Measurements from ENCODE around the gene SRPK1. TPM values are rescaled to one million over a fixed set of nuclear protein-coding genes. Genes with fewer than 3 reads are reported as not detected.
"Not testable (repeated sequence)": the region's sequence is repeated elsewhere in the genome, so short reads cannot be mapped to it uniquely, and the experiment has no call there.

SRPK1 gene
- total RNA-seq, 1 donor from 2014 or later: 51.5 TPM

DNA sequence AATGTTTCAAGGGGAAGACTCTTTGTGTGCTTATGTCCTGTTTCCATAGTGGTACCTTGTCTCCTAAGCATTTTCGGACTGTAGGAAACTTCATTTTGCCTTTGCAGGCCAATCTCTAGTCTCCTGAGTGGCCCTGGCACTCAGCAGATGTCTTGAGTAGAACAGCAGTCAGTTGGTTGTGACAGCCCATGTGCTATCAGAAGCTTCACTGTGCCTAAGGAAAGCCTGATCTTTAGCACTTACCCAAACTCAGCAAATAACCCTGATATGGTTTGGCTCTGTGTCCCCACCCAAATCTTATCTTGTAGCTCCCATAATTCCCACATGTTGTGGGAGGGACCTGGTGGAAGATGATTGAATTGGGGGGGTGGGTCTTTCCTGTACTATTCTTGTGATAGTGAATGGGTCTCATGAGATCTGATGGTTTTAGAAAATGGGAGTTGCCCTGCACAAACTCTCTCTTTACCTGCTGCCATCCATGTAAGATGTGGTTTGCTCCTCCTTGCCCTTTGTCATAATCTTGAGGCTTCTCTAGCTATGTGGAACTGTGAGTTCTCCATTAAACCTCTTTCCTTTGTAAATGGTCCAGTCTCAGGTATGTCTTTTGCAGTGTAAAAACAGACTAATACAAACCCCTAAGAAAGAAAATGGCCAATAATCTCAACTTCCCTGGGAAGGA, 15.9 kb upstream of the SRPK1 start:
- no peak for ATAC-seq (ENCODE audit: low read depth)
- Mint-ChIP-seq H3K27ac (no peak overlapping the region), H3K9me3 (peaks cover 3% of the 10 kb centered on the region), H3K36me3 (ENCODE audit: low read depth) (no peaks in the 10 kb centered on the region), H3K4me1 (no peaks in the 10 kb centered on the region), H3K27me3 (peaks cover 3% of the 10 kb centered on the region), H3K4me3 (no peak overlapping the region)
- ChIA-PET POLR2A (no interaction called here), CTCF (no interaction called here)
- no peak for DNase-seq
- TF ChIP-seq CTCF (IDR thresholded peaks at IDR 0.05): no peak
- intact Hi-C loops (cut with micrococcal nuclease): no loop called here

DNA sequence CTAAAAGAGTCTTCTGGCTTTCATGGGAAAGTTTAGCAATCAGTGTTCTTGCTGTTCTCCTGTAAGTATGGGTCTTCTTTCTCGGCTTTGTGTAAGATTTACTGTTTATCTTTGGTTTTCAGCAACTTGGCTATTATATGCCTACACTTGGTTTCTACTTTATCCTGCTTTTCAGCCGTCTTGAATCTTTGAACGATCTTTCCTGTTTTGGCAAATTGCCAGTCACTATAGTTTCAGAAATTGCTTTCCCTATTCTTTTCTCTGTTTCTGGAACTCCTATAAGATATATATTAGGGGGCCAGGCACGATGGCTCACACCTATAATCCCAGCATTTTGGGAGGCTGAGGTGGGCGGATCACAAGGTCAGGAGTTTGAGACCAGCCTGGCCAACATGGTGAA, 14.6 kb upstream of the SRPK1 start:
- peaks cover 3% of the 10 kb centered on the region for H3K9me3 Mint-ChIP-seq
- H3K27me3 Mint-ChIP-seq: peaks cover 3% of the 10 kb centered on the region
- no peaks in the 10 kb centered on the region for H3K36me3 Mint-ChIP-seq (ENCODE audit: low read depth)
- ATAC-seq (ENCODE audit: low read depth) (no peak), DNase-seq (no peak)
- TF ChIP-seq CTCF (IDR thresholded peaks at IDR 0.05): no peak
- POLR2A ChIA-PET: no interaction called here
- CTCF ChIA-PET: no interaction called here
- H3K27ac Mint-ChIP-seq: no peak overlapping the region
- intact Hi-C loops (cut with micrococcal nuclease): no loop called here
- H3K4me3 Mint-ChIP-seq: no peak overlapping the region
- no peaks in the 10 kb centered on the region for H3K4me1 Mint-ChIP-seq

DNA sequence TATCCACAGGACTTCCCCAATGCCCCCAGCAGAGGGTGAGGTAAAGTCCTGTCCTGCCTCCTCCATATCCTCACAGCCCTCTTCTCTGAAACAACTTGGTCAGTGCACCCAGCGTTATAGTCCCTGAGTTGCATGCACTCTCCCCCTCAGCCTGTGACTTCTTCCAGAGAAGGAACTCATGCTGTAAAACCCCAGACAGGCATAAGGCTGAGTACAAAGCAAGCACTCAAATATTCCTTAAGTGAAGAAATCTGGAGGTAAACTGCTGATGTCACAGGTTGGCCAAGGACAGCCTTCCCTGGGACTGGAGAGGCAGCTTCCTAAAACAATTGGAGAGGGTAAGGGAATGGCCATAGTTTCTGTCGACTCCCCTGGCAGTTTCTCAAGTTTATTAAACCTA, 12.9 kb upstream of the SRPK1 start:
- TF ChIP-seq CTCF (IDR thresholded peaks at IDR 0.05): no peak
- Mint-ChIP-seq H3K27ac (no peak overlapping the region), H3K4me3 (no peak overlapping the region), H3K27me3 (no peaks in the 10 kb centered on the region), H3K36me3 (ENCODE audit: low read depth) (no peaks in the 10 kb centered on the region), H3K9me3 (peaks cover 3% of the 10 kb centered on the region), H3K4me1 (no peaks in the 10 kb centered on the region)
- no peak for ATAC-seq (ENCODE audit: low read depth)
- ChIA-PET POLR2A (no interaction called here), CTCF (no interaction called here)
- intact Hi-C loops (cut with micrococcal nuclease): no loop called here
- no peak for DNase-seq

DNA sequence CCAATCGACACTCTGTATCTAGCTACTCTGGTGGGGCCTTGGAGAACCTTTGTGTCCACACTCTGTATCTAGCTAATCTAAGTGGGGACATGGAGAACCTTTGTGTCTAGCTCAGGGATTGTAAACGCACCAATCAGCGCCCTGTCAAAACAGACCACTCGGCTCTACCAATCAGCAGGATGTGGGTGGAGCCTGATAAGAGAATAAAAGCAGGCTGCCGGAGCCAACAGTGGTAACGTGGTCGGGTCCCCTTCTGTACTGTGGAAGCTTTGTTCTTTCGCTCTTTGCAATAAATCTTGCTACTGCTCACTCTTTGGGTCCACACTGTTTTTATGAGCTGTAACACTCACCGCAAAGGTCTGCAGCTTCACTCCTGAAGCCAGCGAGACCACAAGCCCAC, 11.0 kb upstream of the SRPK1 start:
- DNase-seq; H3K27me3 Mint-ChIP-seq; CTCF ChIA-PET; intact Hi-C loops (cut with micrococcal nuclease); ATAC-seq (ENCODE audit: low read depth); H3K9me3 Mint-ChIP-seq; H3K4me1 Mint-ChIP-seq; POLR2A ChIA-PET; H3K27ac Mint-ChIP-seq; H3K36me3 Mint-ChIP-seq (ENCODE audit: low read depth): not testable (repeated sequence)
- H3K4me3 Mint-ChIP-seq: peak overlapping the region; percentile 53

- H3K9me3 Mint-ChIP-seq: no peaks in the 10 kb centered on the region
- intact Hi-C loops (cut with micrococcal nuclease): no loop called here
- H3K27me3 Mint-ChIP-seq: no peaks in the 10 kb centered on the region
- ATAC-seq (ENCODE audit: low read depth): no peak
- no peaks in the 10 kb centered on the region for H3K4me1 Mint-ChIP-seq
- no peak for TF ChIP-seq CTCF (IDR thresholded peaks at IDR 0.05)
- DNase-seq: no peak
- H3K36me3 Mint-ChIP-seq (ENCODE audit: low read depth): no peaks in the 10 kb centered on the region
- ChIA-PET POLR2A (no interaction called here), CTCF (no interaction called here)
- H3K27ac Mint-ChIP-seq: no peak overlapping the region
- no peak overlapping the region for H3K4me3 Mint-ChIP-seq
These were observed 10.2 kb upstream of the SRPK1 start for GRCh38 chr6:35931120-35931561.

DNA sequence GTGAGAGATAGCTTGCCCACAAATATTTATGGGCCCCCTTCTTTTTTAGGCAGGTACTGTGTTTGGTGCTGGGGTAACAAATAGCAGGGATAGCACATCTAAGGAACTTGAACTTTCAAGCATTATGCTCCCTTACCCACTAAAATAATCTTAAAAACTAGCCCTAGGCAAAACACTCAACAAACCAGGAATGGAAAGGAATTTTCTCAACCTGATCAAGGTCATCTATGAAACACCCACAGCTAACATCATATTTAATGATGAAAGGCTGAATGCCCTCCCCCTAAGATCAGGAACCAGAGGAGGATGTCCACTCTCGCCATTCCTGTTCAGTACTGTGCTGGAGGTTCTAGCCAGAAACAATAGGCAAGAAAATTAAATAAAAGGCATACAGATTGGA, 8.7 kb upstream of the SRPK1 start:
- DNase-seq (no peak), ATAC-seq (ENCODE audit: low read depth) (no peak)
- intact Hi-C loops (cut with micrococcal nuclease): loop anchor here (10.0 kb wide), 1 partner anchor 165 kb away; no protein-coding TSS in a partner anchor
- no peak for TF ChIP-seq CTCF (IDR thresholded peaks at IDR 0.05)
- POLR2A ChIA-PET: no interaction called here
- Mint-ChIP-seq H3K27me3 (no peaks in the 10 kb centered on the region), H3K27ac (no peak overlapping the region), H3K9me3 (no peaks in the 10 kb centered on the region), H3K4me3 (no peak overlapping the region), H3K4me1 (no peaks in the 10 kb centered on the region), H3K36me3 (ENCODE audit: low read depth) (no peaks in the 10 kb centered on the region)
- CTCF ChIA-PET: no interaction called here

Data from activated B cell treated with CpG ODN at 0.5 μM for 24 hours (primary cell).